ENCODE data around the gene FABP6.

The FABP6 gene

DNA sequence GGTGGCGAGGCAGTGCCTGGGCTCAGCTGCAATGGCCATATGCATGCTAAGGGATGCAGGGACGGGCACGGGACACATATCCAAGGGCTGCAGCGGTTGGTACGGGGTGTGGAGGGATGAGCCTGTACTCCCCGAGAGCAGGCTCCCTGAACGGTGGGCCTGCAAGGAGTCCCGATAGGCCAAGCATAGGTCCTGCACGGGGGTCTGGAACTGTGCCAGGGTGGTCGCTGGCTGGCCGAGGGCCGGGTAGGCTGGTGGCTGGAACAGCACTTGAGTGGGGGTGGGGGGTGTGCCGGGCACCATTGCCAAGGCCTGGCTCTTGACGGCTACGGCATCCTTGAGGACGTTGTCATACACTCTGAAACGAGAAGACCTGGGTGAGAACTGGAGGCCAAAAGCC is 24.1 kb downstream of the FABP6 start:
- no peak for TF ChIP-seq ZFX (IDR thresholded peaks at IDR 0.05; ENCODE audit: borderline replicate concordance)
- TF ChIP-seq, protein P1, sequence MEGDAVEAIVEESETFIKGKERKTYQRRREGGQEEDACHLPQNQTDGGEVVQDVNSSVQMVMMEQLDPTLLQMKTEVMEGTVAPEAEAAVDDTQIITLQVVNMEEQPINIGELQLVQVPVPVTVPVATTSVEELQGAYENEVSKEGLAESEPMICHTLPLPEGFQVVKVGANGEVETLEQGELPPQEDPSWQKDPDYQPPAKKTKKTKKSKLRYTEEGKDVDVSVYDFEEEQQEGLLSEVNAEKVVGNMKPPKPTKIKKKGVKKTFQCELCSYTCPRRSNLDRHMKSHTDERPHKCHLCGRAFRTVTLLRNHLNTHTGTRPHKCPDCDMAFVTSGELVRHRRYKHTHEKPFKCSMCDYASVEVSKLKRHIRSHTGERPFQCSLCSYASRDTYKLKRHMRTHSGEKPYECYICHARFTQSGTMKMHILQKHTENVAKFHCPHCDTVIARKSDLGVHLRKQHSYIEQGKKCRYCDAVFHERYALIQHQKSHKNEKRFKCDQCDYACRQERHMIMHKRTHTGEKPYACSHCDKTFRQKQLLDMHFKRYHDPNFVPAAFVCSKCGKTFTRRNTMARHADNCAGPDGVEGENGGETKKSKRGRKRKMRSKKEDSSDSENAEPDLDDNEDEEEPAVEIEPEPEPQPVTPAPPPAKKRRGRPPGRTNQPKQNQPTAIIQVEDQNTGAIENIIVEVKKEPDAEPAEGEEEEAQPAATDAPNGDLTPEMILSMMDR (IDR thresholded peaks at IDR 0.05), result no peak

DNA sequence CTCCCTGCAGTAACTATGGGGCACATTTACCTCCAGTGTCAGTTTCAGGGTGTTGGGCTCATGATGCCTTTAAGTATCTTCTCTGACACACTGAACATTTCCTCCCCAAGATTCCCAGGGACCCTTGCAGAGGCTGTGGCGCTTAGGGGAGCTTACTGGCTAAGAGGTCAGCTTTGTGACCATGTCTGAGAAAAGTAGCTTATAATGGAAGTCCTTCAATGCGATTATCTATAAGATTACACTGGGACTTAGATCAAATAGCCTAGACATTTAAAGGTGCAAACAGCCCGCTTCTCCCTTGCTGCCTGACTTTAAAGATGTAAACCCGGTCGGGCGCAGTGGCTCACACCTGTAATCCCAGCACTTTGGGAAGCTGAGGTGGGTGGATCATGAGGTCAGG is 25.4 kb downstream of the FABP6 start:
- H3K27ac ChIP-seq, result no peak overlapping the region

More for the DNA sequence above, 24.1 kb downstream of the FABP6 start:
- no peak overlapping the region for H3K27ac ChIP-seq

DNA sequence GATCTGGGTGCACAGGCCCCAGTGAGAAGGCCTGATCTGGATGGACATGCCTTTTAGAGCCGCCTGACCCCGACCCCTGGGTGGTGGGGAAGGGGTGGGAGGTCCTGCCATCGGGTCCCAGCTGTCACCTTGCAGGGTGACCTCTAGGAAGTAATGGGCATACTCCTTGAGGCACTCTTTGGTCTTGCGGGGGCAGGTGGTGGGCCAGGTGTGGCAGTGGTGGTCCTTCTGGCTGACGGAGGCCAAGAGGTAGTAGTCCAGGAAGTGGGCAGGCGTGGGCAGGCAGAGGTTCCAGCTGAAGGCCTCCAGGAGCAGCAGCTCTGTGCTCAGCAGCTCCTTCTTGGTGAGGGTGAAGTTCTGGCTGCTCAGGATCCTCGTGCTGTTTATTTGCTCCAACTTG is 30.0 kb downstream of the FABP6 start:
- TF ChIP-seq ZFX (IDR thresholded peaks at IDR 0.05; ENCODE audit: borderline replicate concordance), result no peak
- TF ChIP-seq, protein P1 (IDR thresholded peaks at IDR 0.05), result no peak

More for the DNA sequence above, 25.4 kb downstream of the FABP6 start:
- no peak for TF ChIP-seq ZFX (IDR thresholded peaks at IDR 0.05; ENCODE audit: borderline replicate concordance)
- TF ChIP-seq, protein P1 (IDR thresholded peaks at IDR 0.05), result no peak

GRCh38 chr5:160260006-160260775 is 30.9 kb downstream of the FABP6 start:
- TF ChIP-seq, protein P1 (IDR thresholded peaks at IDR 0.05), result no peak
- no peak for TF ChIP-seq ZFX (IDR thresholded peaks at IDR 0.05; ENCODE audit: borderline replicate concordance)
- no peak overlapping the region for H3K27ac ChIP-seq

More for the DNA sequence above, 30.0 kb downstream of the FABP6 start:
- no peak overlapping the region for H3K27ac ChIP-seq

DNA sequence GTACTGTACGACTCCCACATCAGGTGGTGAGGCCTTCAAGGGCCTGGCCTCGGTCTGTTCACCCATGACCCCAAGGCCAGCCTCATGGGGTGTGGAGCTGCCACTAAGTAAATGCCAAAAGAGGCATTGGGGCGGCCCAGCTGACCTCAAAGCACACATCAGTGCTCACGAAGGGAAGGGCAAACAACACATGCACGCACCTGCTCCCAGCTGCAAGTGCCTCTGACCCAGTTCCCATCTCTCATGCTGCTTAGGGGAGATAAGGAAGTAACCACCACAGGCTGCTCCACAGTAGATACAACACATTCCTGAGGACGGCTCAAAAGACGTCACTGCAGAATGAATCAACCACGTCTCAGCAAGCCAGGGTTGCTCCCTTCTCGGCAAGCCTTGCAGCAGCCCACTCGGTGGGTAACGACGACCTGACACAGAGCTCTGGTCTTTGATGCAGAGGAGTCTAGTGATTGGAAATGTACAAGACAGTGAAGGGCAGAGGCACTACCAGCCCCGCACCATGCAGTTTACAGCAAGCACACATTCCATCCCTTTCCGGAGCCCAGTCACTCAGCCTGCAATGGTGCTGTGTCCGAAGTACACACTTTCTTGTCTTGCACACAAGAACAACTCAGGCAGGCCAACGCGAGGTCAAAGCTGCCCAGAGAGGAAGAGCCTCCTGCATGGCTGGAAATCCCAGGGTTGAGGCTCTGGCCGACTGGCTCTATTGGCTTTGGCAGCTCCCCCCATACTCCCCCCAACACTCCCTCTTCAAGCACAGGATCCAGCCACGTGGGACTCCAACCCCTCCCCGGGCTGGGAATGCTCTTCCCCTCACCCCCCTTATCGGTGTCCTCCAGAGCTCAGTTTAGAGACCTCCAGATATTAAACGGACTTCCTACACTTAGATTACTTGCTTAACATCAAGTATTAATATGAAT is 31.8 kb downstream of the FABP6 start:
- H3K27ac ChIP-seq, result no peak overlapping the region
- TF ChIP-seq, protein P1 (IDR thresholded peaks at IDR 0.05), result no peak

DNA sequence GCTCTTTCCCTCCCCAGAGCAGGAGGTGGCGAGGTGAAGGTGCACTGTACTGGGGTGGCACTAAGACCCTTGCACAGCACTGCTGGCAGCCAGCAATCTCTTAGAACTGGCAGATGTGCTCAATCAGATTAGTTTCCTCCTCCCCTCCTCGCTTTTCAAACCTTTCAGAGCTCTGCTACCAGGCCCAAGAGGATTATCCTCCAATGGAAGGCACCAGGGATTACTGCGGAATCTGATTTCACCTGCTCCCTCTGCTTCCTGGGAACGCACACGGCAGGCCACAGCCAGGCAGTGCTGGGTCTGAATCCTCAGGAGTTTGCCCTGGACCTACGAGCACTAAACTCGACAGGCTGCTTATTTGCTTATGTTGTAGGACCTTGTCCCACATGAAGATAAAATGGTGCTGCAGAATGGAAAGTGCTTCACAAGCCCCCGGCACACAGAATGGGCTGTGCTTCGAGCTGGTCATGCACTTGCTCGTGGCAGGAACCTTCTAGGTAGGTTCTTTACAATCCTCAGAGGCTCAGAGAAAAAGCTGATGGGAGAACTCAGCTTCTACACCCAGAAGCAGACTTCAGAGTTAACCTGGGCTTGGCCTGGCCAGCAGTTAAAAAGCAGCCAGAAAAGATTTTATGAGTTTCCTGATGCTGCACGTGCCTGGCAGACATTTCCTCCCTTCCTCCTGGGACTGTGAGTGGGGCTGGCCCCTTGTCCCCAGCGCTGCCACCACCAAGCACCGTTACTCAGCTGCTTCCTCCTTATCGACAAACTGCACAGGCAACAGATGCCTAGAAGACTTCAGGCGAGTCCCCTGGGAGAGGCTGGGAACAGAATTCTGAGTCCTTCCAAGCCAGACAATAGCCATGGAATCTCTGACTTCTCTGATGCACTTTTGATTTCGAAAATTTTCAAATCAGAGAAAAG is 33.1 kb downstream of the FABP6 start:
- H3K27ac ChIP-seq, result no peak overlapping the region
- no peak for TF ChIP-seq ZFX (IDR thresholded peaks at IDR 0.05; ENCODE audit: borderline replicate concordance)

- TF ChIP-seq, protein P1 (IDR thresholded peaks at IDR 0.05), result no peak
- no peak for TF ChIP-seq ZFX (IDR thresholded peaks at IDR 0.05; ENCODE audit: borderline replicate concordance)
- no peak overlapping the region for H3K27ac ChIP-seq
These were observed 34.1 kb downstream of the FABP6 start for GRCh38 chr5:160263326-160263855.
